Hematopoietic multipotent progenitor cell treated with erythropoietin and hydrocortisone succinate and interleukin-3 and kit ligand, for 4 days (in vitro differentiated cells): ENCODE data around the gene MIPEP.

ENCODE experiments used
- DNase-seq: peaks from one replicate; pipeline ENCODE4 v3.0.0-alpha.2; 2015

The MIPEP gene

DNA sequence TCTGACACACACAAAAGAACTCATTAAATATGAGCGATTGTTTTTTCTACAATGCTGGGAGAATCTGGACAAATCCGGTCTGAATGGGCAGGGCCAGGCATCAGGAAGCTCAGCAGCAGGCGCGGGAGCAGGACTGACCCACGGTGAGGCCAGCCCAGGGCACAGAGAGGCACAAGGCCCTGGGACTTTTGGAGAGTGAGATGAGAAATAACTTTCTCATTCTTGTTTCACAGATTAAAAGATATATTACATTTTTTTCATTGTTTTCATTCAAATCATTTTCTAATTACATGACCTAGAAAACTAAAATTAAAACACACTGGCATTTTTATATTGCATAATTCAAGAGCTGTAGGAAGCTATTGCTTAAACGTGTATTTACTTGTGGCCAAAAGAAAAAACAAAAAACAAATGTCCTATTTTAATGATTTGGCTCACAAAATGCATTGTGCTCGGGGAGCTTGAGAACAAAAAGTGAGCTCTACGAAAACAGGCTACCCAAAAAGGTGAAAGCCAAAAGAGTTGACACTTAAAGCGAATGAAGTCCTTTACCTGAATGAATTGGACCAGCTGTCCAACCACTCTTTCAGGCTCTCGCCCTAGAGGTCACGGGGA, 185.8 kb downstream of the MIPEP start:
- DNase-seq = no peak

DNA sequence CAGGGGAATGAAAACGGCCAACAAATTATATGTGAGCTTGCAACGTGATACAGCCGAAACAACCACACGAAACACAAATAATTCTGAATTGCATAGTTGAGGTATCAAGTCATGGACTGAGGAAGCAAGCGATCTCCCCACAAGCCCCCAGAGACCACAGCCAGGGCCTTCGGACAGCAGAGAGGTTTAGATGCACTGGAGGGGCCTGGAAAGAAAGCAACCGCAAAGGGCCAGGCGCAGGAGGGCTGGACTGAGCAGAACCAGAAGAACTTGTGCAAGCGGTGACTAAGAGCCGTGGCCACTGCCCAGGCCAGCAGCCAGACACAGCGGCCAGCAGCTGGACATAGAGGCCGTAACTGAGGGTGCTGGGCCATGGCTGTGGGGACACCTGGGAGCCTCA, 187.6 kb downstream of the MIPEP start:
- no peak for DNase-seq

DNA sequence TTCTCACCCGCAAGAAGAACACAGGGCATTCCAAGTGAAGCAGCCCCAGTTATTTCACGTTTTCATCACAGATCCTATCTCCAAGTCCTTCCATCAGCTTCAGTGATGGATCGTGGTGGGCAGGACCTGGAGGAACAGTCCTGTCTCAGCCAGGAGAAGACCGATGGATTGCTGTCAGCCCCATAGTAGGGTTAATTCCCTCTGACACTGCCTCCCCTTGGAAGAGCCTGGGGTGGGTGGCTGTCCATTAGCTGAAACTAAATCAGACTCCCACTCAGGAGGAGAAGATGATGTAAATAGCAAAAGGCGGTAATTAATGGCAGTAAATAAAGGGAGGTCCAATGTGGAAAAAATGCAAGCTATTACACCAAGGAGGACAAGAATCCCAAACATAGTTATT, 188.0 kb downstream of the MIPEP start:
- DNase-seq = no peak

DNA sequence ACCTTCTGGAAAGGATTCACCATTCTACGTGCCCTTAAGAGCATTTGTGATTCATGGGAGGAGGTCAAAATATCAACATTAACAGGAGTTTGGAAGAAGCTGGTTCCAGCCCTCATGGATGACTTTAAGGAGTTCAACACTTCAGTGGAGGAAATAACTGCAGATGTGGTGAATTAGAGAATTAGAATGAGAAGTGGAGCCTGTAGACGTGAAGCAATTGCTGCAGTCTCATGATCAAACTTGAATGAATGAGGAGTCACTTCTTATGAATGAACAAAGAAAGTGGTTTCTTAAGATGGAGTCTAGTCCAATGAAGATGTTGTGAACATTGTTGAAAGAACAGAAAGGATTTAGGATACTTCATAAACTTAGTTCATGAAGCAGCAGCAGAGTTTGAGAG, 189.9 kb downstream of the MIPEP start:
- DNase-seq = no peak

- no peak for DNase-seq
These were observed 191.4 kb downstream of the MIPEP start for GRCh38 chr13:23697772-23698313.

DNA sequence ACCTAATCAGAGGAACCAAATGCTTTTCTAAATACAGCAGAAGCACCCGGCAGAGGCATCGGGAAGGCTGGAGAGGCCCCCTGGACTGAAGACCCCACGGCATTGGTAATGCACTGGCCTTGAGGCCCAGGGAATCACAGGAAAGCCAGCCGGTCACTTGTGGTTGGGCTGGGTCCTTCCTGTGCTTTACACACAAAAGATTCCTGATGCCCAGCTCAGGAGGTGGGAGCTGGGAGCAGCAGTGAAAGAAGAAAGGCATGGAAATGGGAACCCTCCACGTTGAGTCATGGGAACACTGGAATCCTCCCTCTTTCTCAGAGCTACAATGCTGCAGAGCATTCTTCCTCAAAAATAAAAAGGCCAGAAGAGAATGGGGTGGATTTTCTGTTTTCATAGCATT, 192.6 kb downstream of the MIPEP start:
- no peak for DNase-seq

DNA sequence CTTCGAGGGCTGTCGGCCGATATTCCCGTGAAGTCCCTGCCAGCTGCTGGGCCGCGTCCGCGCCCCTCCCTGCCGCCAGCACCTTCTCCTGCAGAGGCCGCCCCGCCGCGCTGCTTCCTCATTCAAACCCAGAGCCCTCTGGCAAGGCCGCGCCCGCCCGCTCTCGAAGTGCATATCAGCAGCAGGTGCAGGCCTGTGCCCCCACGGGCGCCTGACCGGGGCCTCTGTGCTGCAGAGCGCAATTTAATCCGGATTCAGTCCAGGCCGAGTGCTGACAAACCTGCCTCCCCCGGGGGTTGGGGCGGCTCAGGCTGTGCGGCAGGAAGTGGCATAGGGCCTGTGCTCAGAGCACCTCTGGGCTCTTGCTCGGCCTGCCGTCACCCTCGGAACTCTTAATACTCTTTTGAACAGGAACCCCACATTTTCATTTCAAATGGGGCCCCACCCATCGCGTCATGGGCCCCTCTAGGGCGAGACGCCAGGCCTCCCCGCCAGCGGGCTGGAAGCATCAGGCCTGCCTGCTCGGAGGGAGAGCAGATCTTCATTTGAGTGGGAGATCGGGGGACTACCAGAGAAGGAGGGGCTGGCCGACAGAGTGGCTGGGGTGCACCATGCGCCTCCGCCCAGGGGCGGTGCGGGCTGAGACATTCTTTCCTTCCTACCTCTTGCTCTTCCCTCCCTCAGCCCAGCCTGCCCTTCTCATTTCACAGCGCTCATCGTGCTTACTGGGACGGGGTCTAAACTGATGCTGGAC, 193.3 kb downstream of the MIPEP start:
- DNase-seq = peak; percentile 82

- DNase-seq = no peak
These were observed 194.0 kb downstream of the MIPEP start for GRCh38 chr13:23695196-23695595.

DNA sequence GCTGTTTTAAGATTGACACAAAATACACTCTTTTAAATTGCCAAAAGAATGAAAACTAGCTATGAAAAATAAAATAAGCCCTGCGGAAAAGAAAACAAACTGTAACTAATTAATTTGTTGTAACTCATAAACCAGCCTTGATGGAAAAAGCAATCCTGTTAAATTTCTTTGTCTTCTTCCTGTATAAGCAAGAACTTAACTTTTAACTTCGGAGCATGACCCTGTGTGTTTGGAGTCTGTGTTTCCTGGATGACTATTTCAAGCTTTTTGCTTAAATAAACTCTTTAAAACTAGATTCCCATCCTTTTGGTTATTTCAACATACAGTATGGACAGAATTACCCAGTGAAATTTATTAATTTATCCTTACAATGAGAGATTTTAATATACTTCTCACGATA, 196.4 kb downstream of the MIPEP start:
- DNase-seq = no peak

GRCh38 chr13:23690668-23691067, 198.5 kb downstream of the MIPEP start:
- DNase-seq = no peak

DNA sequence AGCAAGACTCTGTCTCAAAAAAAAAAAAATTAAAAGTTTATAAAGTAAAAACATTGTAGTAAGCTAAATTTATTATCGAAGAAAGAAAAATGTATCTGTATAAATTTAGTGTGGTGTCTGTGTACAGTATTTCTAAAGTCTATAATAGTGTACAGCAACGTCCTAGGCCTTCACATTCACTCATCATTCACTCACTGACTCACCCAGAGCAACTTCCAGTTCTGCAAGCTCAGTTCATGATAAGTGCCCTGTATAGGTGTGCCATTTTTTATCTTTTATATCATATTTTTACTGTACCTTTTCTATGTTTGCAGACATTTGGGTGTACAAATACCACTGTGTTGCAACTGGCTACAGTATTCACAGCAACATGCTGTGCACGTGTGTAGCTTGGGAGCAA, 200.9 kb downstream of the MIPEP start:
- no peak for DNase-seq

DNA sequence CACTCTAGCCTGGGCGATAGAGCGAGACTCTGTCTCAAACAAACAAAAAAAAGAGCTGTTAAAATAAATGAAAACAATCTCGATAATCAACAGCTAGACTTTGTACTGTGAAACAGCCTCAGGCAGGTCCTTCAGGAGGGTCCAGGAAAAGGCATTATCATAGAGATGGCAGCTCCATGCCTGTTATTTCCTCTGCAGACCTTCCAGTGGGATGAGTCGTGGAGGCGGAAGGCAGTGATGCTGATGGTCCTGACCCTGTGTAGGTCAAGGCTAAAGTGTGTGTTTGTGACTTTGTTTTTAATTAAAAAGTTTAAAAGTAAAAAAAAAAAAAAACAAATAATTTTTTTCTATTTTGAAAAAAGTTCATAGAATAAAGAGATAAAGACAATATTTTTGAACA, 201.6 kb downstream of the MIPEP start:
- no peak for DNase-seq

- no peak for DNase-seq
These were observed 202.3 kb downstream of the MIPEP start for GRCh38 chr13:23686948-23687347.

GRCh38 chr13:23685416-23685815, 203.8 kb downstream of the MIPEP start:
- DNase-seq = no peak

GRCh38 chr13:23684647-23685046, 204.6 kb downstream of the MIPEP start:
- DNase-seq = no peak

- no peak for DNase-seq
These were observed 206.1 kb downstream of the MIPEP start for GRCh38 chr13:23683084-23683483.

DNA sequence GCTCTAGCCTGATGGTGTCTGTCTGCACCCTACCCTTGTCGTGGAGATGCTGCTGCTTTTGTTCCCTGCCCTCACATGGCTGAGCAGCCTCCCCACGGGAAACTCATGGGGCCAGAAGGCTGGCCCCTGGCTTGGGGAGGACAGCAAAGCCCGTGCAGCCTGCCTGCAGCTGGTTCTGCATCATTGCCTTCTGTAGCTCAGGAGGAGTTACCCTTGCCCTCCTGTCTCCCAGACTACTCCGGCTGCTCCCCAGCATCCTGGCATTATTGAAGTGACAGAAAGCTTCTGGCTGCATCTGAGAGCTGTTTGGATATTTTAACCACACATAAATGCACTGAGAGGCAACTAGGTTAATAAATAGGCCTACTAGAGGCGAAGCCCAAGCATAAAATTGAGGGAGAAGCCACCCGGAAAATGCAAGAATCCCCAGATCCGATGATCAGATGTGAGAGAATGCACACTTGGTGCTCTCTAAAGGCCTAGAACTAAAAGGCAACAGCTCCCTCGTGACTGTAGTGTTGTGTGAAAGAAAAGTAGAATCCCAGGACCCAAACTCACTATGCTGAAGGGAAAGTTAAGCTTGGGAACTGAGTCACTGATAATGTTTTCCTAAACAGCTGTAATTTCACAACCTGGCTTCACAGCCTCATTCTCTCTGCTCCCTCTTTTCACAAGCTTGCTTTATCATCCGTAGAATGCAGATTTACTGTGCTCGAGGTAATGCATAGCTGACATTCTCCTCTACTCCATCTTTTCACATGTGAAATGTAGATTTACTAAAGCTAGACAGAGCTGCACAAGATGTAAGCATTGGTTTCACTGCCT, 208.1 kb downstream of the MIPEP start:
- DNase-seq = no peak
